GM23338 (cell line): ENCODE data around the gene ZIC2. TPM values are rescaled to one million over a fixed set of nuclear protein-coding genes. Genes with fewer than 3 reads are reported as not detected.

Source experiments
- ATAC-seq: fragments of 200-7000 bp; cut with Tn5 transposase; 3 replicates; pipeline ENCODE4 v1.9.1; 2020
- DNase-seq: peaks from one replicate; pipeline ENCODE4 v3.0.0-alpha.2; 2015; ENCODE audit warnings: low spot score
- H2AFZ ChIP-seq: fragments of 200-600 bp; sonication (generic); 2 replicates; pipeline ENCODE4 v1.8.0; 2016; ENCODE audit warnings: antibody characterized with exemption, mild to moderate bottlenecking, moderate library complexity
- H3F3A ChIP-seq: fragments of 200-600 bp; sonication (generic); replicated peaks from 2 replicates; pipeline ENCODE4 v1.8.0; 2017; ENCODE audit warnings: antibody characterized with exemption, mixed run types, low read depth
- H3K27ac ChIP-seq: fragments of 200-600 bp; sonication (generic); 2 replicates; pipeline ENCODE4 v1.6.1; 2016; ENCODE audit warnings: low read depth
- H3K27me3 ChIP-seq: fragments of 200-600 bp; sonication (generic); 2 replicates; pipeline ENCODE4 v1.8.0; 2016; ENCODE audit warnings: mild to moderate bottlenecking, mixed run types, moderate library complexity; ENCODE audit not compliant: insufficient read depth
- H3K36me3 ChIP-seq: fragments of 200-600 bp; sonication (generic); 2 replicates; pipeline ENCODE4 v1.8.0; 2016; ENCODE audit warnings: mild to moderate bottlenecking; ENCODE audit not compliant: insufficient read depth
- H3K4me1 ChIP-seq: fragments of 200-600 bp; sonication (generic); 2 replicates; pipeline ENCODE4 v1.8.0; 2016; ENCODE audit warnings: mild to moderate bottlenecking, moderate library complexity; ENCODE audit not compliant: insufficient read depth
- H3K4me2 ChIP-seq: fragments of 200-600 bp; sonication (generic); 2 replicates; pipeline ENCODE4 v1.7.1; 2017; ENCODE audit warnings: mixed run types
- H3K4me3 ChIP-seq: fragments of 200-600 bp; sonication (generic); 2 replicates; pipeline ENCODE4 v1.6.1; 2016; ENCODE audit warnings: mixed run types
- H3K79me2 ChIP-seq: fragments of 200-600 bp; sonication (generic); replicated peaks from 2 replicates; pipeline ENCODE4 v1.8.0; 2017; ENCODE audit warnings: mild to moderate bottlenecking; ENCODE audit not compliant: insufficient read depth
- H3K9me2 ChIP-seq: fragments of 200-600 bp; sonication (generic); 2 replicates; pipeline ENCODE4 v1.8.0; 2017; ENCODE audit not compliant: insufficient read depth
- H4K20me1 ChIP-seq: fragments of 200-600 bp; sonication (generic); replicated peaks from 2 replicates; pipeline ENCODE4 v1.8.0; 2017; ENCODE audit warnings: mild to moderate bottlenecking; ENCODE audit not compliant: insufficient read depth
- H3K27ac Mint-ChIP-seq: 2 replicates; pipeline ENCODE4 v1.8.0; 2020; ENCODE audit warnings: inconsistent platforms, mild to moderate bottlenecking, moderate library complexity, mixed read lengths
- H3K27me3 Mint-ChIP-seq: 3 replicates; pipeline ENCODE4 v1.8.0; 2022; ENCODE audit warnings: low read depth, mild to moderate bottlenecking, moderate library complexity, mixed read lengths, inconsistent platforms; ENCODE audit not compliant: insufficient read depth, poor library complexity
- H3K36me3 Mint-ChIP-seq: 3 replicates; pipeline ENCODE4 v1.8.0; 2021; ENCODE audit warnings: low read depth, mild to moderate bottlenecking, inconsistent platforms, moderate library complexity, mixed read lengths
- H3K4me1 Mint-ChIP-seq: 3 replicates; pipeline ENCODE4 v1.8.0; 2020; ENCODE audit warnings: mild to moderate bottlenecking, inconsistent platforms, mixed read lengths
- H3K4me3 Mint-ChIP-seq: 3 replicates; pipeline ENCODE4 v1.8.0; 2021; ENCODE audit warnings: moderate library complexity, mild to moderate bottlenecking, inconsistent platforms, mixed read lengths
- H3K9me3 Mint-ChIP-seq: 3 replicates; pipeline ENCODE4 v1.8.0; 2020; ENCODE audit warnings: moderate library complexity, mild to moderate bottlenecking, inconsistent platforms, mixed read lengths
- CREB1 ChIP-seq: fragments of 250-450 bp; sonication (Bioruptor Pico); IDR thresholded peaks from 2 replicates; pipeline ENCODE4 v1.5.0; 2020; ENCODE audit warnings: low read depth, mild to moderate bottlenecking, moderate library complexity
- EZH2 ChIP-seq: fragments of 200-600 bp; sonication (generic); IDR thresholded peaks from one replicate; pipeline ENCODE4 v1.8.0; 2017; ENCODE audit warnings: antibody characterized with exemption, mild to moderate bottlenecking, low read depth; ENCODE audit not compliant: unreplicated experiment
- NANOG ChIP-seq: IDR thresholded peaks from 2 replicates; pipeline ENCODE4 v1.6.1; 2016; ENCODE audit warnings: antibody characterized with exemption, borderline replicate concordance
- POLR2AphosphoS5 ChIP-seq: IDR thresholded peaks from 2 replicates; pipeline ENCODE4 v1.6.1; 2016; ENCODE audit warnings: antibody characterized with exemption, low read depth
- ZNF462 ChIP-seq: fragments of 250-450 bp; sonication (Bioruptor Pico); IDR thresholded peaks from 2 replicates; pipeline ENCODE4 v1.5.0; 2020; ENCODE audit warnings: mild to moderate bottlenecking, moderate library complexity
- polyA plus RNA-seq: library from polyadenylated mRNA; unstranded; fragments of >200 nt; fragmentation: Nextera tagmentation; extraction: Ambion mirVana; gene quantifications from 2 replicates; pipeline ENCODE4 v1.2.1, GENCODE V29; 2016
- total RNA-seq: library from RNA; depleted of rRNA; stranded (reverse); fragments of >200 nt; shearing (Covaris generic); gene quantifications from 2 replicates; pipeline ENCODE4 v1.2.3, GENCODE V29; 2014
- TF ChIP-seq, protein P1 (sequence below), 2 experiments: fragments of 200-600 bp in 1 of 2; sonication (generic) in 1 of 2; conservative IDR thresholded peaks; 2 replicates each; pipeline versions ENCODE4 v1.5.1 to v1.6.1; 2016 to 2017; ENCODE audit warnings: antibody characterized with exemption in 2 of 2, low read depth in 2 of 2, mild to moderate bottlenecking in 2 of 2, moderate library complexity in 1 of 2

Gene ZIC2
- total and polyA plus RNA-seq, 2 experiments from 2014 or later = 63.2 to 87.9 TPM

DNA sequence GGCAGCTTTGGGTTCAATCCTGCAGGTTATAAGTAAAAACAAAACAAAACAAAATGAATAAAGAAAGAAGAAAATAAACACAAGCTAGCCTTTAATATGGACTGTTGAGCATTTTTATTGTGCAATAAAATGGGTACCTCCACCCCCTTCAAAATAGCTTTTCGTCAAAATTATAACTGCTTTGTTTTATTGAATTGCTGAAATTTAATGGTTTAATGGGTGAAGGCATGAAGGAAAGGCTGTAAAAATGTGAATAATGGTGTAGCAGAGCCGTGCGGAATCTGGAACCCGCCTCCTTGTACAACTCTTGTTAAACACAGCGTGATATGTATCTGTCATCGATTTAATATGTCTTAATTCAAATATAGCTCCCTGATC, 7.8 kb upstream of the ZIC2 start:
- Histone ChIP-seq H2AFZ (no peak overlapping the region), H3K9me2 (no peaks in the 10 kb centered on the region), H4K20me1 (peaks cover 5% of the 10 kb centered on the region; the same call in 1 of the 2 replicates), H3K36me3 (no peaks in the 10 kb centered on the region), H3K27me3 (peaks cover 56% of the 10 kb centered on the region), H3F3A (peaks cover 17% of the 10 kb centered on the region; the same call in 1 of the 2 replicates), H3K4me3 (peak overlapping the region; percentile 63), H3K27ac (peak overlapping the region; percentile 60), H3K4me1 (peaks cover 55% of the 10 kb centered on the region), H3K79me2 (peaks cover 13% of the 10 kb centered on the region), H3K4me2 (peak overlapping the region; percentile 90)
- Mint-ChIP-seq H3K27ac (peak overlapping the region; percentile 35; the same call in 1 of the 2 replicates), H3K36me3 (peaks cover 13% of the 10 kb centered on the region), H3K9me3 (peaks cover 4% of the 10 kb centered on the region; the same call in 1 of the 3 replicates), H3K4me1 (peaks cover 62% of the 10 kb centered on the region), H3K27me3 (peaks cover 60% of the 10 kb centered on the region), H3K4me3 (peak overlapping the region; percentile 80)
- ATAC-seq = no peak
- DNase-seq = no peak
- TF ChIP-seq NANOG = no peak
- no peak for TF ChIP-seq POLR2AphosphoS5
- TF ChIP-seq EZH2 = peak; percentile 34
- TF ChIP-seq, protein P1, sequence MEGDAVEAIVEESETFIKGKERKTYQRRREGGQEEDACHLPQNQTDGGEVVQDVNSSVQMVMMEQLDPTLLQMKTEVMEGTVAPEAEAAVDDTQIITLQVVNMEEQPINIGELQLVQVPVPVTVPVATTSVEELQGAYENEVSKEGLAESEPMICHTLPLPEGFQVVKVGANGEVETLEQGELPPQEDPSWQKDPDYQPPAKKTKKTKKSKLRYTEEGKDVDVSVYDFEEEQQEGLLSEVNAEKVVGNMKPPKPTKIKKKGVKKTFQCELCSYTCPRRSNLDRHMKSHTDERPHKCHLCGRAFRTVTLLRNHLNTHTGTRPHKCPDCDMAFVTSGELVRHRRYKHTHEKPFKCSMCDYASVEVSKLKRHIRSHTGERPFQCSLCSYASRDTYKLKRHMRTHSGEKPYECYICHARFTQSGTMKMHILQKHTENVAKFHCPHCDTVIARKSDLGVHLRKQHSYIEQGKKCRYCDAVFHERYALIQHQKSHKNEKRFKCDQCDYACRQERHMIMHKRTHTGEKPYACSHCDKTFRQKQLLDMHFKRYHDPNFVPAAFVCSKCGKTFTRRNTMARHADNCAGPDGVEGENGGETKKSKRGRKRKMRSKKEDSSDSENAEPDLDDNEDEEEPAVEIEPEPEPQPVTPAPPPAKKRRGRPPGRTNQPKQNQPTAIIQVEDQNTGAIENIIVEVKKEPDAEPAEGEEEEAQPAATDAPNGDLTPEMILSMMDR (conservative IDR thresholded peaks at IDR 0.05; ENCODE audit: low read depth in 2 of 2) = no peak
- no peak for TF ChIP-seq ZNF462
- TF ChIP-seq CREB1 (CRISPR knock-in tag) = no peak
